HG02885 (cell line): ENCODE measurements around the gene MAP1LC3C.

Experiments
- ATAC-seq: cut with Tn5 transposase; IDR thresholded peaks from one replicate; pipeline ENCODE4 v1.9.1; 2021; ENCODE audit warnings: mild to moderate bottlenecking; ENCODE audit not compliant: unreplicated experiment, poor library complexity

MAP1LC3C gene

GRCh38 chr1:241999026-241999425 lies at the start of gene MAP1LC3C:
Gene MAP1LC3C (minus strand): TSS chr1:241999098. CDS start chr1:241999008, 90 bp downstream.
- no peak for ATAC-seq

GRCh38 chr1:242043165-242043564 lies 44.3 kb upstream of the MAP1LC3C start:
- no peak for ATAC-seq

- ATAC-seq: no peak
Measured at GRCh38 chr1:242034392-242034791, 35.5 kb upstream of the MAP1LC3C start.

GRCh38 chr1:242033447-242033846 lies 34.5 kb upstream of the MAP1LC3C start:
- ATAC-seq: no peak

- no peak for ATAC-seq
Measured at GRCh38 chr1:242030071-242030470, 31.2 kb upstream of the MAP1LC3C start.

GRCh38 chr1:242025681-242026080 lies 26.8 kb upstream of the MAP1LC3C start:
- ATAC-seq: no peak

GRCh38 chr1:242023805-242024204 lies 24.9 kb upstream of the MAP1LC3C start:
- peak; percentile 39 for ATAC-seq

- ATAC-seq: no peak
Measured at GRCh38 chr1:242019018-242019417, 20.1 kb upstream of the MAP1LC3C start.

- ATAC-seq: peak; percentile 87
Measured at GRCh38 chr1:242017580-242018233, 18.8 kb upstream of the MAP1LC3C start.

- ATAC-seq: no peak
Measured at GRCh38 chr1:242016479-242016878, 17.6 kb upstream of the MAP1LC3C start.

GRCh38 chr1:242011894-242012660 lies 13.2 kb upstream of the MAP1LC3C start:
- no peak for ATAC-seq

GRCh38 chr1:242008826-242009495 lies 10.1 kb upstream of the MAP1LC3C start:
- ATAC-seq: no peak

- no peak for ATAC-seq
Measured at GRCh38 chr1:242006976-242007375, 8.1 kb upstream of the MAP1LC3C start.

GRCh38 chr1:242005866-242006535 lies 7.1 kb upstream of the MAP1LC3C start:
- no peak for ATAC-seq

GRCh38 chr1:242004751-242005495 lies 6.0 kb upstream of the MAP1LC3C start:
- ATAC-seq: no peak

- ATAC-seq: no peak
Measured at GRCh38 chr1:242002510-242002909, 3.6 kb upstream of the MAP1LC3C start.

- ATAC-seq: no peak
Measured at GRCh38 chr1:242002072-242002471, 3.2 kb upstream of the MAP1LC3C start.

GRCh38 chr1:242000434-242000833 lies 1.5 kb upstream of the MAP1LC3C start:
- ATAC-seq: no peak

GRCh38 chr1:241998412-241998921 lies 431 bp downstream of the MAP1LC3C start:
- peak; percentile 92 for ATAC-seq
